Esophagus squamous epithelium (tissue), 4 donors: ENCODE measurements around the gene PSAT1.

Source experiments
- CTCF ChIP-seq, 6 experiments: fragments of 450-650 bp in 4 of 6; fragments of 200-600 bp in 2 of 6; sonication (generic) in 2 of 6; IDR thresholded peaks; one replicate each; pipeline ENCODE4 v1.5.1; 2016 to 2019; ENCODE audit warnings: antibody characterized with exemption in 6 of 6, mild to moderate bottlenecking in 4 of 6, moderate library complexity in 4 of 6
- POLR2A ChIP-seq, 4 donors: fragments of 450-650 bp; IDR thresholded peaks; one replicate each; pipeline ENCODE4 v1.6.1; 2017; ENCODE audit warnings: antibody characterized with exemption in 4 of 4, mild to moderate bottlenecking in 4 of 4, moderate library complexity in 3 of 4

GRCh38 chr9:78325846-78326360, 29.0 kb downstream of the PSAT1 start:
- TF ChIP-seq CTCF (IDR thresholded peaks at IDR 0.05): no peak
- TF ChIP-seq POLR2A (IDR thresholded peaks at IDR 0.05): no peak
